Activated B cell treated with CpG ODN at 0.5 μM for 24 hours (primary cell): ENCODE measurements around the gene CA5B. TPM values are rescaled to one million over a fixed set of nuclear protein-coding genes. Genes with fewer than 3 reads are reported as not detected.

Experiments used
- ATAC-seq: fragments of 200-7000 bp; cut with Tn5 transposase; one replicate; pipeline ENCODE4 v1.10.0; 2021; ENCODE audit warnings: low read depth, mild to moderate bottlenecking, moderate library complexity
- CTCF ChIA-PET: fragments of 350-600 bp; sonication (Branson Sonifier 250); formaldehyde crosslinking; loops from one replicate; lab custom pipeline; 2021; ENCODE audit warnings: antibody characterized with exemption; lab: Charles Lee
- POLR2A ChIA-PET: fragments of 350-600 bp; sonication (Branson Sonifier 250); formaldehyde crosslinking; loops from one replicate; lab custom pipeline; 2021; ENCODE audit warnings: antibody characterized with exemption; lab: Charles Lee
- DNase-seq: peaks from one replicate; pipeline ENCODE4 v3.0.0; 2022
- H3K27ac Mint-ChIP-seq: one replicate; pipeline ENCODE4 v1.8.0; 2020; ENCODE audit warnings: mixed read lengths
- H3K27me3 Mint-ChIP-seq: one replicate; pipeline ENCODE4 v1.8.0; 2021; ENCODE audit warnings: mixed read lengths
- H3K36me3 Mint-ChIP-seq: one replicate; pipeline ENCODE4 v1.8.0; 2021; ENCODE audit warnings: low read depth, mixed read lengths
- H3K4me1 Mint-ChIP-seq: one replicate; pipeline ENCODE4 v1.8.0; 2021; ENCODE audit warnings: mixed read lengths
- H3K4me3 Mint-ChIP-seq: one replicate; pipeline ENCODE4 v1.8.0; 2020; ENCODE audit warnings: mild to moderate bottlenecking, mixed read lengths
- H3K9me3 Mint-ChIP-seq: one replicate; pipeline ENCODE4 v1.8.0; 2020; ENCODE audit warnings: mixed read lengths
- intact Hi-C: fragments of 100-400 bp; cut with micrococcal nuclease; formaldehyde crosslinking; loops from one replicate; pipeline ENCODE4 v1.15.1; 2024
- total RNA-seq: library from RNA; stranded (reverse); gene quantifications from 2 replicates; pipeline ENCODE4 v1.2.3, GENCODE V29; 2022
- TF ChIP-seq, protein P1 (sequence below): fragments of 200-600 bp; IDR thresholded peaks from one replicate; pipeline ENCODE4 v1.8.0; 2022; ENCODE audit warnings: antibody characterized with exemption, mild to moderate bottlenecking

The CA5B gene
- total RNA-seq, 1 donor from 2014 or later: 9.9 TPM

DNA sequence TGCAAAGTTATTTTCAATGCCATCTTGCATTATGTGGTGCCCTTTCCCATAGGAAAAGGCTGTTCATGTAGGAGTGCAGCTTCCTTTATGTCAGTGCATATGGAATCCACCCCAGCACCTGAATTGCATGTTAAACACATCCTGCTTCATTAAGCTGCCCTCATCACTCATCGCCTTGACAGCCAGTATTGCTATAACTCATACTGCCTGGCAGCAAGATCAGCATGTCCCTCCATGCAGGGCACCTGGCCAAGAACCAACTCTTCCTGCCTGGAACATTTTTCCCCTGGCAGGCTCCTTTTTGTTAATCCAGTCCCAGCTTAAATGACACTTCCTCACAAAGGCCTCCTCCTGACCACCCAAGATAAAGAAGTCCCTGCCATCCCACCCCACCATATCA lies 23.5 kb upstream of the CA5B start:
- ATAC-seq (no peak), DNase-seq (no peak)
- intact Hi-C loops: no loop called here
- ChIA-PET CTCF (no interaction called here), POLR2A (no interaction called here)
- Mint-ChIP-seq H3K4me1 (no peaks in the 10 kb centered on the region), H3K9me3 (no peaks in the 10 kb centered on the region), H3K27me3 (no peaks in the 10 kb centered on the region), H3K4me3 (no peak overlapping the region), H3K27ac (no peak overlapping the region), H3K36me3 (peaks cover 5% of the 10 kb centered on the region)
- TF ChIP-seq, protein P1, sequence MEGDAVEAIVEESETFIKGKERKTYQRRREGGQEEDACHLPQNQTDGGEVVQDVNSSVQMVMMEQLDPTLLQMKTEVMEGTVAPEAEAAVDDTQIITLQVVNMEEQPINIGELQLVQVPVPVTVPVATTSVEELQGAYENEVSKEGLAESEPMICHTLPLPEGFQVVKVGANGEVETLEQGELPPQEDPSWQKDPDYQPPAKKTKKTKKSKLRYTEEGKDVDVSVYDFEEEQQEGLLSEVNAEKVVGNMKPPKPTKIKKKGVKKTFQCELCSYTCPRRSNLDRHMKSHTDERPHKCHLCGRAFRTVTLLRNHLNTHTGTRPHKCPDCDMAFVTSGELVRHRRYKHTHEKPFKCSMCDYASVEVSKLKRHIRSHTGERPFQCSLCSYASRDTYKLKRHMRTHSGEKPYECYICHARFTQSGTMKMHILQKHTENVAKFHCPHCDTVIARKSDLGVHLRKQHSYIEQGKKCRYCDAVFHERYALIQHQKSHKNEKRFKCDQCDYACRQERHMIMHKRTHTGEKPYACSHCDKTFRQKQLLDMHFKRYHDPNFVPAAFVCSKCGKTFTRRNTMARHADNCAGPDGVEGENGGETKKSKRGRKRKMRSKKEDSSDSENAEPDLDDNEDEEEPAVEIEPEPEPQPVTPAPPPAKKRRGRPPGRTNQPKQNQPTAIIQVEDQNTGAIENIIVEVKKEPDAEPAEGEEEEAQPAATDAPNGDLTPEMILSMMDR: no peak

DNA sequence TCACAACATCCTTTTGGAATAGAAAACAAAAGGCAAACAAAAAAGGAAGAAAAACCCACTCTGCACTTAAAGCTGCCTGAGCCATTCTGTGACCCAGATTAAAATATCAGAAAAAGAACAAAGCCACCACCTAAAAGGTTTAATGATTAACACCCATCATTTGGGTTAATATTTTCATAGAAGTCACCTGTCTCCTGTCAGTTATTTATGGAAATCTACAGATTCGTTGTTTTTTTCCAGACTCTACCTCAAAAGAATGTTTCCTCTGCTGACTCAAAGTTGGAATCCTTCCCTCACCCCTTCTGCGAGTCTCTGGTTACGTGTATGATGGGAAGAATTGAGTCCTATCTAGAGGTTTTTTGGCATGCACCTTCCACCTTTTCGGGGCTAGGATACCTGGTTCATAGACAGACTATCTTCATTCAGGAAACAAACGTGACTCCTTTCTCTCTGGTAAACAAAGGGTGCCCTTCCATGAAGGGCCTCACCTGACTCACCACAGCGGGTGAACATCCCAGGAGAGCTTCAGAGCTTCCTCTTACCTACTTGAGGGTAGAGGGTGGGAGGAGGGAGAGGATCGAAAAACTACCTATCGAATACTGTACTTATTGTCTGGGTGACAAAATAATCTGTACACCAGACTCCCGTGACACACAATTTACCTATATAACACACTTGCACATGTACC lies 19.6 kb upstream of the CA5B start:
- Mint-ChIP-seq H3K9me3 (no peaks in the 10 kb centered on the region), H3K4me3 (no peak overlapping the region), H3K4me1 (no peaks in the 10 kb centered on the region), H3K27ac (no peak overlapping the region), H3K27me3 (no peaks in the 10 kb centered on the region), H3K36me3 (peaks cover 8% of the 10 kb centered on the region)
- ATAC-seq (no peak), DNase-seq (no peak)
- CTCF ChIA-PET: no interaction called here
- TF ChIP-seq, protein P1: no peak
- intact Hi-C loops: no loop called here
- POLR2A ChIA-PET: no interaction called here

DNA sequence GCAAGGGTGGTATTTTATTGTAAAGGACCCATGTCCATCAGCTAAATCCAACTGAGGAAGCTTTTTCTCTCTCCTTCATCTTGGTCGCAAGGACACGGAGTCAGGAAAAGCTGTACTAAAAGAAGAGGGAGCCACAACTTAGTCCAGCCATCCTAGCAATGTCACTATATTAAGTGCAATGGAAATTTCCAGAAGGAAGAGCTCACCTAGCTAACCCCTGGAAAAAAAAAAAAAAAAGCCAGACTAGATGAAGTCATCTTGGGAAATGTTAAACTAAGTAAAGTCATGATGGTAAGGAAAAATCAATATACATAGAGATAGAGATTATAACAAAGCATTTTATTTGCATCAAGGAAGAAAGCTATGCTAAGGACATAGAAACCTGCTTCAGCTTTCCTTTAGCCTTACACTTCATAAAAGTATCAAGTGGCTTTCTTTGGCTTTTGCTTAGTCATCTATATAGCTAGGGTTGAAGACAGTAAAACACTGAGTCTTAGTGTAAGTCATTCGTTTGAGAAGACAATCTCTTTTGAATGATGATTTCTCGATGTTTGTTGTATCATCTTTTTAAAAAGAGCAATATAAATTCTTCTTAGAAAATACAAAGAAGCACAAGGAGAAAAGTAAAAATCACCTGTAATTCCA lies 18.6 kb upstream of the CA5B start:
- no peaks in the 10 kb centered on the region for H3K4me1 Mint-ChIP-seq
- ChIA-PET POLR2A (no interaction called here), CTCF (no interaction called here)
- no peaks in the 10 kb centered on the region for H3K27me3 Mint-ChIP-seq
- intact Hi-C loops: no loop called here
- no peak overlapping the region for H3K27ac Mint-ChIP-seq
- DNase-seq (no peak), ATAC-seq (no peak)
- H3K4me3 Mint-ChIP-seq: no peak overlapping the region
- H3K9me3 Mint-ChIP-seq: no peaks in the 10 kb centered on the region
- peaks cover 8% of the 10 kb centered on the region for H3K36me3 Mint-ChIP-seq
- TF ChIP-seq, protein P1: no peak

DNA sequence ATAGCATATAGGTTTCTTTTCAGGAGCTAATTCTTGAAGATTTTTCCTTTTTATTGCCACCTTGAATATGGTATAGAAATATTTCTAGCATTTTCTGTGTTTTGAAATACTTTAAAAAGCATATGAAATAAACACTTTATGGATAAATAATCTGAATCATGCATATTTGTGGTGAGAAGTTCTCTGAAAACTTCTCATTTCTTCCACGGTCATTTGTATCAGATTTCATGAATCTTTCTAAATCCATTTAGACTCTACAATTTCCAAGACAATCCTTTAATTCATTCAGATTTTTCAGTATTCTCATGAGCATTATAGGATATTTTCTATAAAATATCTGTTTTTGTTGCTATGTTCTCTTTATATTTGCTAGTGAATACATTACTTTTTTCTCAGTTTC lies 16.2 kb upstream of the CA5B start:
- Mint-ChIP-seq H3K27ac (no peak overlapping the region), H3K36me3 (peaks cover 3% of the 10 kb centered on the region), H3K4me1 (no peaks in the 10 kb centered on the region), H3K9me3 (no peaks in the 10 kb centered on the region), H3K4me3 (no peak overlapping the region), H3K27me3 (no peaks in the 10 kb centered on the region)
- ChIA-PET CTCF (no interaction called here), POLR2A (no interaction called here)
- no peak for DNase-seq
- intact Hi-C loops: no loop called here
- ATAC-seq: no peak
- TF ChIP-seq, protein P1: no peak

DNA sequence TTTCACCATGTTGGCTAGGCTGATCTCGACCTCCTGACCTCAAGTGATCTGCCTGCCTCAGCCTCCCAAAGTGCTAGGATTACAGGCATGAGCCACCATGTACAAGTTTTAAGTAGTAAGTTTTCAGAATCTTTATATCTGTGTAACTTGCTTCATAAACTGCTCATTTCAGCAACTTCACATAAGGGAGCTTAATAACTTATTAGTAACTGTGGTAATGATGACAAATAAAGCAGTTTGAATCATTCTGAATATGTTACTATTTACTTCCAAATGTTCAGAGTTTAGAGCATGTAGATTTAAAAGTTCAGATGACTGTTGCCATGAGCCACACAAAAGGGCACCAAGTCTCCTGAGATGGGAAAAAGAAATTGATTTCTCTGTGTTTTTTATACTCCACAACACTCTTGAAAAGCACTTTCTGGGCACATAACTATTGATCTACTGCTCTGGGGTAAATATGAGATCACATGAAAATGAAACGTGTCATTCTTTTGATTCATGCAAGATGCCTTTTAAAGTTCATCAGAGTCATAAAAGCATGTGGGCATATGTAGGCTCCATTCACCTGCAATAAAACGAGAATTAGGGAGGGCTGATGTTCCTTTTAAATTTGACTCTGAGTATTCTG lies 14.1 kb upstream of the CA5B start:
- Mint-ChIP-seq H3K4me3 (no peak overlapping the region), H3K27ac (no peak overlapping the region), H3K36me3 (peaks cover 3% of the 10 kb centered on the region), H3K4me1 (no peaks in the 10 kb centered on the region), H3K9me3 (no peaks in the 10 kb centered on the region), H3K27me3 (no peaks in the 10 kb centered on the region)
- ATAC-seq: no peak
- DNase-seq: no peak
- CTCF ChIA-PET: no interaction called here
- TF ChIP-seq, protein P1: no peak
- intact Hi-C loops: no loop called here
- POLR2A ChIA-PET: no interaction called here
